GF-D8 (cell line): ENCODE measurements around the gene CFAP161.
"Not testable (repeated sequence)": the region's sequence is repeated elsewhere in the genome, so short reads cannot be mapped to it uniquely, and the experiment has no call there.

Experiments
- DNase-seq: peaks from one replicate; lab custom pipeline; 2025; lab: John Stamatoyannopoulos, UW

Gene CFAP161

GRCh38 chr15:81157939-81158223 lies 23.8 kb downstream of the CFAP161 start:
- DNase-seq, result no peak

- not testable (repeated sequence) for DNase-seq
Observed at GRCh38 chr15:81158561-81158960, 24.5 kb downstream of the CFAP161 start.

GRCh38 chr15:81160312-81161159 lies 26.5 kb downstream of the CFAP161 start:
- no peak for DNase-seq

- DNase-seq, result no peak
Observed at GRCh38 chr15:81161160-81161673, 27.1 kb downstream of the CFAP161 start.

- no peak for DNase-seq
Observed at GRCh38 chr15:81161851-81162250, 27.8 kb downstream of the CFAP161 start.

GRCh38 chr15:81163961-81164800 lies 30.1 kb downstream of the CFAP161 start:
- DNase-seq, result no peak

GRCh38 chr15:81165535-81165934 lies 31.5 kb downstream of the CFAP161 start:
- DNase-seq, result no peak

GRCh38 chr15:81166636-81167305 lies 32.7 kb downstream of the CFAP161 start:
- no peak for DNase-seq

- no peak for DNase-seq
Observed at GRCh38 chr15:81168131-81168526, 34.1 kb downstream of the CFAP161 start.

GRCh38 chr15:81168644-81169043 lies 34.6 kb downstream of the CFAP161 start:
- DNase-seq, result no peak

GRCh38 chr15:81170511-81170910 lies 36.4 kb downstream of the CFAP161 start:
- DNase-seq, result no peak

- DNase-seq, result no peak
Observed at GRCh38 chr15:81171286-81171685, 37.2 kb downstream of the CFAP161 start.

- no peak for DNase-seq
Observed at GRCh38 chr15:81174125-81174791, 40.2 kb downstream of the CFAP161 start.

- no peak for DNase-seq
Observed at GRCh38 chr15:81174792-81175327, 40.8 kb downstream of the CFAP161 start.

- no peak for DNase-seq
Observed at GRCh38 chr15:81175496-81175895, 41.4 kb downstream of the CFAP161 start.

- no peak for DNase-seq
Observed at GRCh38 chr15:81176291-81176893, 42.3 kb downstream of the CFAP161 start.

- no peak for DNase-seq
Observed at GRCh38 chr15:81178365-81178764, 44.3 kb downstream of the CFAP161 start.

- DNase-seq, result no peak
Observed at GRCh38 chr15:81181220-81181619, 47.1 kb downstream of the CFAP161 start.

- DNase-seq, result no peak
Observed at GRCh38 chr15:81182031-81182755, 48.1 kb downstream of the CFAP161 start.

- DNase-seq, result no peak
Observed at GRCh38 chr15:81182756-81183438, 48.8 kb downstream of the CFAP161 start.
